ENCODE measurements around the gene TMEM168.
"Not testable (repeated sequence)": the region's sequence is repeated elsewhere in the genome, so short reads cannot be mapped to it uniquely, and the experiment has no call there.

TMEM168 gene

GRCh38 chr7:112781110-112781509 lies 9.1 kb downstream of the TMEM168 start:
- DNase-seq = no peak

- DNase-seq = no peak
These were observed 10.5 kb downstream of the TMEM168 start for GRCh38 chr7:112779667-112780066.

GRCh38 chr7:112777406-112777805 lies 12.8 kb downstream of the TMEM168 start:
- no peak for DNase-seq

GRCh38 chr7:112771166-112771565 lies 19.0 kb downstream of the TMEM168 start:
- no peak for DNase-seq

GRCh38 chr7:112770051-112770450 lies 20.1 kb downstream of the TMEM168 start:
- no peak for DNase-seq

GRCh38 chr7:112765105-112765504 lies 25.1 kb downstream of the TMEM168 start:
- DNase-seq = no peak

- no peak for DNase-seq
These were observed 26.2 kb downstream of the TMEM168 start for GRCh38 chr7:112763996-112764395.

GRCh38 chr7:112763298-112763697 lies 26.9 kb downstream of the TMEM168 start:
- no peak for DNase-seq

- no peak for DNase-seq
These were observed 30.3 kb downstream of the TMEM168 start for GRCh38 chr7:112759905-112760304.

GRCh38 chr7:112757337-112757736 lies 32.9 kb downstream of the TMEM168 start:
- DNase-seq = no peak

- no peak for DNase-seq
These were observed 36.9 kb downstream of the TMEM168 start for GRCh38 chr7:112753298-112753697.

GRCh38 chr7:112752576-112752975 lies 37.6 kb downstream of the TMEM168 start:
- DNase-seq = no peak

GRCh38 chr7:112749775-112750174 lies 40.4 kb downstream of the TMEM168 start:
- DNase-seq = no peak

GRCh38 chr7:112748381-112748780 lies 41.8 kb downstream of the TMEM168 start:
- no peak for DNase-seq

- no peak for DNase-seq
These were observed 44.6 kb downstream of the TMEM168 start for GRCh38 chr7:112745635-112746034.

- DNase-seq = no peak
These were observed 45.4 kb downstream of the TMEM168 start for GRCh38 chr7:112744818-112745217.

- no peak for DNase-seq
These were observed 46.4 kb downstream of the TMEM168 start for GRCh38 chr7:112743811-112744210.

- no peak for DNase-seq
These were observed 49.5 kb downstream of the TMEM168 start for GRCh38 chr7:112740667-112741066.

- DNase-seq = no peak
These were observed 50.6 kb downstream of the TMEM168 start for GRCh38 chr7:112739436-112740180.

- no peak for DNase-seq
These were observed 54.9 kb downstream of the TMEM168 start for GRCh38 chr7:112735261-112735660.

- not testable (repeated sequence) for DNase-seq
These were observed 58.9 kb downstream of the TMEM168 start for GRCh38 chr7:112731324-112731723.

- no peak for DNase-seq
These were observed 64.1 kb downstream of the TMEM168 start for GRCh38 chr7:112726076-112726475.

GRCh38 chr7:112723416-112723815 lies 66.8 kb downstream of the TMEM168 start:
- DNase-seq = no peak

- DNase-seq = no peak
These were observed 68.8 kb downstream of the TMEM168 start for GRCh38 chr7:112721366-112721765.

GRCh38 chr7:112715525-112715924 lies 74.7 kb downstream of the TMEM168 start:
- DNase-seq = no peak

Data from AML-193 (cell line).